GM12878 (cell line): Measurements from ENCODE around the gene DDX10. TPM values are rescaled to one million over a fixed set of nuclear protein-coding genes. Genes with fewer than 3 reads are reported as not detected.

Experiments used
- ATAC-seq: fragments of 200-7000 bp; cut with Tn5 transposase; 3 replicates; pipeline ENCODE4 v1.9.1; 2020; ENCODE audit warnings: mild to moderate bottlenecking, moderate library complexity
- BruUV-seq: library from RNA; stranded (reverse); fragments of 400-500 nt; replicated peaks from 2 replicates; lab custom pipeline; 2021; lab: Mats Ljungman, UMichigan
- CTCF ChIA-PET: fragments of 300-600 bp; sonication (Branson Sonifier 250); formaldehyde crosslinking; extraction: SDS; loops from one replicate; lab custom pipeline; 2021; ENCODE audit warnings: inconsistent platforms; lab: Yijun Ruan, JAX
- POLR2A ChIA-PET: fragments of 350-600 bp; formaldehyde crosslinking; extraction: SDS; loops from one replicate; lab custom pipeline; 2021; ENCODE audit warnings: inconsistent platforms; lab: Charles Lee
- RAD21 ChIA-PET: fragments of 300-600 bp; sonication (Branson Sonifier 250); formaldehyde crosslinking; loops from one replicate; lab custom pipeline; 2023; ENCODE audit warnings: antibody characterized with exemption; ENCODE audit not compliant: unreplicated experiment; lab: Charles Lee
- SMC1A ChIA-PET: fragments of 300-600 bp; sonication (Branson Sonifier 250); formaldehyde crosslinking; loops from one replicate; lab custom pipeline; 2023; ENCODE audit not compliant: unreplicated experiment, uncharacterized antibody; lab: Charles Lee
- DNase-seq: peaks from one replicate; pipeline ENCODE4 v3.0.0-alpha.2; 2011; ENCODE audit warnings: low read depth, low spot score
- FAIRE-seq: peaks from 3 replicates; lab custom pipeline; 2011; peaks lifted over from hg19 to GRCh38; lab: Jason Lieb, UNC
- H2AFZ ChIP-seq: 2 replicates; pipeline ENCODE4 v1.6.0; 2011; ENCODE audit warnings: low read depth, low read length, control low read depth; ENCODE audit not compliant: control insufficient read depth
- H3K27ac ChIP-seq: 2 replicates; pipeline ENCODE4 v1.5.1; 2011; ENCODE audit warnings: control low read depth; ENCODE audit not compliant: control insufficient read depth, insufficient read depth
- H3K27me3 ChIP-seq, 2 experiments: replicated peaks in 1 of 2; 2 replicates each; pipeline versions ENCODE4 v1.6.0 to v1.6.1; 2011; ENCODE audit warnings: low read length in 1 of 2; ENCODE audit not compliant: control insufficient read depth in 2 of 2, insufficient read depth in 2 of 2
- H3K36me3 ChIP-seq, 2 experiments: 2 replicates each; pipeline ENCODE4 v1.5.1; 2011; ENCODE audit warnings: low read length in 1 of 2; ENCODE audit not compliant: control insufficient read depth in 2 of 2, insufficient read depth in 2 of 2
- H3K4me1 ChIP-seq: 2 replicates; pipeline ENCODE4 v1.6.1; 2011; ENCODE audit warnings: mild to moderate bottlenecking, low read length, moderate library complexity, mixed read lengths; ENCODE audit not compliant: control insufficient read depth, insufficient read depth
- H3K4me2 ChIP-seq: 2 replicates; pipeline ENCODE4 v1.6.0; 2011; ENCODE audit warnings: control low read depth; ENCODE audit not compliant: control insufficient read depth, insufficient read depth
- H3K4me3 ChIP-seq: fragments of 200-600 bp; sonication (generic); 2 replicates; pipeline ENCODE4 v1.5.1; 2016
- H3K79me2 ChIP-seq: 2 replicates; pipeline ENCODE4 v1.6.0; 2011; ENCODE audit warnings: low read length; ENCODE audit not compliant: control insufficient read depth, insufficient read depth
- H3K9ac ChIP-seq: 2 replicates; pipeline ENCODE4 v1.8.0; 2011; ENCODE audit warnings: low read length, control low read depth, mixed read lengths; ENCODE audit not compliant: control insufficient read depth, insufficient read depth
- H3K9me3 ChIP-seq: replicated peaks from 3 replicates; pipeline ENCODE4 v1.5.1; 2011; ENCODE audit warnings: mild to moderate bottlenecking, low read length; ENCODE audit not compliant: control insufficient read depth, insufficient read depth
- H4K20me1 ChIP-seq: 2 replicates; pipeline ENCODE4 v1.6.0; 2011; ENCODE audit not compliant: control insufficient read depth, insufficient read depth
- ASH2L ChIP-seq: fragments of 300-600, 200-600 bp; sonication (generic); IDR thresholded peaks from 2 replicates; pipeline ENCODE4 v1.6.1; 2017; ENCODE audit warnings: low read depth, mild to moderate bottlenecking, borderline replicate concordance
- CREB1 ChIP-seq: IDR thresholded peaks from 2 replicates; pipeline ENCODE4 v1.6.1; 2012; ENCODE audit warnings: low read depth, mild to moderate bottlenecking, inconsistent platforms
- E2F4 ChIP-seq: IDR thresholded peaks from 2 replicates; pipeline ENCODE4 v1.6.1; 2012; ENCODE audit warnings: low read depth, low read length, improper control_type of control experiment
- IKZF1 ChIP-seq: fragments of 450-650 bp; conservative IDR thresholded peaks from 2 replicates; pipeline ENCODE4 v1.6.1; 2017; ENCODE audit warnings: antibody characterized with exemption, mild to moderate bottlenecking
- IKZF2 ChIP-seq, 2 experiments: fragments of 450-650 bp; IDR thresholded peaks; 2 replicates each; pipeline ENCODE4 v1.6.1; 2017; ENCODE audit warnings: mild to moderate bottlenecking in 2 of 2, moderate library complexity in 2 of 2
- IRF3 ChIP-seq: fragments of 450-650 bp; IDR thresholded peaks from 2 replicates; pipeline ENCODE4 v1.6.1; 2014; ENCODE audit warnings: mild to moderate bottlenecking
- NR2F1 ChIP-seq: fragments of 450-650 bp; conservative IDR thresholded peaks from 2 replicates; pipeline ENCODE4 v1.6.1; 2017; ENCODE audit warnings: mild to moderate bottlenecking
- PAX5 ChIP-seq: IDR thresholded peaks from 2 replicates; pipeline ENCODE4 v1.6.1; 2011; ENCODE audit warnings: low read depth, low read length, borderline replicate concordance
- RAD51 ChIP-seq: fragments of 450-650 bp; IDR thresholded peaks from 2 replicates; pipeline ENCODE4 v1.6.1; 2016; ENCODE audit warnings: moderate library complexity, mild to moderate bottlenecking, inconsistent platforms
- RBBP5 ChIP-seq: fragments of 200-600 bp; sonication (generic); conservative IDR thresholded peaks from 2 replicates; pipeline ENCODE4 v1.6.1; 2016
- SUPT20H ChIP-seq: IDR thresholded peaks from 2 replicates; pipeline ENCODE4 v1.6.1; 2011; ENCODE audit warnings: low read depth, mild to moderate bottlenecking, low read length, moderate library complexity, borderline replicate concordance; ENCODE audit not compliant: control insufficient read depth
- TARDBP ChIP-seq: IDR thresholded peaks from 2 replicates; pipeline ENCODE4 v1.6.1; 2016; ENCODE audit warnings: borderline replicate concordance
- ZNF24 ChIP-seq: fragments of 450-650 bp; IDR thresholded peaks from 2 replicates; pipeline ENCODE4 v1.6.1; 2017; ENCODE audit warnings: antibody characterized with exemption, mild to moderate bottlenecking
- ZNF274 ChIP-seq: IDR thresholded peaks from one replicate; pipeline ENCODE4 v1.8.0; 2011; ENCODE audit not compliant: insufficient read length, insufficient read depth
- WGBS: methylation state at CpG from one replicate; pipeline ENCODE4 v1.1.6; 2016; ENCODE audit warnings: low lambda C conversion rate; ENCODE audit not compliant: insufficient replicate concordance, insufficient coverage; ENCODE audit errors: missing lambda C conversion rate; 5-methylcytosine and 5-hydroxymethylcytosine counted together
- in situ Hi-C: fragments of 300-500 bp; cut with MboI; formaldehyde crosslinking; loops from 9 replicates; pipeline ENCODE4 v1.14.3; 2018; ENCODE audit warnings: mixed read lengths
- intact Hi-C: fragments of 100-400 bp; cut with micrococcal nuclease; formaldehyde crosslinking; loops from one replicate; pipeline ENCODE4 v1.14.2; 2022; ENCODE audit not compliant: unreplicated experiment
- polyA plus RNA-seq, 11 experiments: library from polyadenylated mRNA; depleted of rRNA in 4 of 11; unstranded in 6 of 11; stranded (reverse) in 5 of 11; fragments of >200 nt; fragmentation: Nextera tagmentation in 4 of 11; fragmentation: Illumina TruSeq in 1 of 11; extraction: Ambion mirVana in 4 of 11; extraction: Trizol in 1 of 11; gene quantifications; 1 replicate in 1 of 11; 2 replicates in 10 of 11; pipeline versions ENCODE4 v1.2.1 to v1.2.3, GENCODE V29; 2011 to 2016; ENCODE audit warnings: inconsistent platforms in 2 of 11, missing spikeins in 2 of 11, low read depth in 1 of 11
- total RNA-seq, 4 experiments: library from RNA; depleted of rRNA in 3 of 4; stranded (reverse); fragments of >200 nt in 3 of 4; fragmentation: Illumina TruSeq in 1 of 4; extraction: Trizol in 1 of 4; gene quantifications; 2 replicates each; pipeline versions ENCODE4 v1.2.1 to v1.2.3, GENCODE V29; 2013 to 2021

The DDX10 gene
- total and polyA plus RNA-seq, 10 of the 15 experiments (the other 5 are each of a cell fraction or from before 2014, with no cell fraction given): 20.9 to 51.5 (median 31.9) TPM

- ChIA-PET POLR2A (no interaction called here), SMC1A (interaction anchor here (0.9 to 2.1 kb wide), 4 partner anchors 18 to 176 kb away, joined by 3 to 12 read pairs (median 4); no protein-coding TSS in a partner anchor), CTCF (interaction anchor here (1.0 to 4.9 kb wide), 4 partner anchors 11 to 175 kb away, joined by 4 to 24 read pairs (median 4); no protein-coding TSS in a partner anchor), RAD21 (interaction anchor here (1.3 kb wide), 1 partner anchor 176 kb away, joined by 4 read pairs; no protein-coding TSS in a partner anchor)
- Histone ChIP-seq H3K9ac (no peak overlapping the region), H3K4me1 (no peaks in the 10 kb centered on the region), H3K36me3 (no peaks in the 10 kb centered on the region), H3K4me3 (no peak overlapping the region), H3K9me3 (no peaks in the 10 kb centered on the region), H4K20me1 (no peaks in the 10 kb centered on the region), H3K27me3 (no peaks in the 10 kb centered on the region), H3K79me2 (no peaks in the 10 kb centered on the region), H3K4me2 (no peak overlapping the region), H3K27ac (no peak overlapping the region), H2AFZ (no peak overlapping the region)
- no peak for ATAC-seq
- intact Hi-C loops (no loop called here), in situ Hi-C loops (loop anchor here (5.0 kb wide), 1 partner anchor 177 kb away; no protein-coding TSS in a partner anchor)
- no peak for TF ChIP-seq NR2F1
- TF ChIP-seq TARDBP: no peak
- no peak for TF ChIP-seq RAD51
- no peak for TF ChIP-seq ZNF274
- TF ChIP-seq E2F4: no peak
- no peak for TF ChIP-seq ZNF24
- TF ChIP-seq CREB1: no peak
- TF ChIP-seq IRF3: no peak
- no peak for TF ChIP-seq IKZF2 (IDR thresholded peaks at IDR 0.05)
- no peak for TF ChIP-seq IKZF1
- TF ChIP-seq ASH2L: no peak
- no peak for TF ChIP-seq RBBP5
- no peak for TF ChIP-seq PAX5
- TF ChIP-seq SUPT20H: no peak
- no TSS peak for BruUV-seq
- no peak for DNase-seq
- FAIRE-seq: no peak
- 78% methylated on average over 4 of the region's 4 CpGs for WGBS
Observed at GRCh38 chr11:108873941-108874340, 209.1 kb downstream of the DDX10 start.
